IMR-90 (cell line): ENCODE measurements around the gene CHMP1A. TPM values are rescaled to one million over a fixed set of nuclear protein-coding genes. Genes with fewer than 3 reads are reported as not detected.

Experiments used
- ATAC-seq: fragments of 200-7000 bp; cut with Tn5 transposase; 2 replicates; pipeline ENCODE4 v1.9.1; 2020; ENCODE audit warnings: low read depth, mild to moderate bottlenecking, moderate library complexity
- BruUV-seq: library from RNA; stranded (reverse); fragments of 400-500 nt; replicated peaks from 2 replicates; lab custom pipeline; 2021; lab: Mats Ljungman, UMichigan
- CTCF ChIA-PET: fragments of 300-600 bp; formaldehyde crosslinking; extraction: SDS; loops from one replicate; lab custom pipeline; 2021; ENCODE audit warnings: antibody characterized with exemption; lab: Yijun Ruan, JAX
- POLR2A ChIA-PET: fragments of 300-600 bp; sonication (Branson Sonifier 250); formaldehyde crosslinking; loops from one replicate; lab custom pipeline; 2022; ENCODE audit warnings: antibody characterized with exemption; ENCODE audit not compliant: unreplicated experiment; lab: Charles Lee
- DNase-seq: peaks from one replicate; pipeline ENCODE4 v3.0.0; 2013
- H2AFZ ChIP-seq: replicated peaks from 2 replicates; pipeline ENCODE3; 2013; ENCODE audit warnings: low read length, mild to moderate bottlenecking; ENCODE audit not compliant: poor library complexity
- H2AK5ac ChIP-seq: 2 replicates; pipeline ENCODE4 v1.6.1; 2013; ENCODE audit warnings: low read depth, low read length, inconsistent platforms
- H2AK9ac ChIP-seq: replicated peaks from 2 replicates; pipeline ENCODE3; 2013; ENCODE audit warnings: mild to moderate bottlenecking, low read depth, low read length, moderate library complexity; ENCODE audit not compliant: poor library complexity
- H2BK120ac ChIP-seq: 2 replicates; pipeline ENCODE4 v1.6.1; 2013; ENCODE audit warnings: low read depth, low read length, inconsistent platforms
- H2BK15ac ChIP-seq: 3 replicates; pipeline ENCODE4 v1.6.1; 2013; ENCODE audit warnings: low read depth, low read length, inconsistent platforms
- H2BK20ac ChIP-seq: 2 replicates; pipeline ENCODE4 v1.6.1; 2013; ENCODE audit warnings: low read depth, mild to moderate bottlenecking, inconsistent platforms, low read length, moderate library complexity
- H2BK5ac ChIP-seq: 2 replicates; pipeline ENCODE4 v1.6.1; 2013; ENCODE audit warnings: mild to moderate bottlenecking, low read depth, low read length, inconsistent platforms; ENCODE audit not compliant: poor library complexity, severe bottlenecking
- H3K14ac ChIP-seq: replicated peaks from 2 replicates; pipeline ENCODE4 v1.6.1; 2013; ENCODE audit warnings: low read depth, low read length, inconsistent platforms
- H3K18ac ChIP-seq: 2 replicates; pipeline ENCODE4 v1.6.1; 2013; ENCODE audit warnings: low read depth, low read length, control low read depth
- H3K23ac ChIP-seq: 2 replicates; pipeline ENCODE4 v1.6.1; 2013; ENCODE audit warnings: low read depth, low read length, inconsistent platforms
- H3K27ac ChIP-seq: 2 replicates; pipeline ENCODE4 v1.5.1; 2013; ENCODE audit warnings: mild to moderate bottlenecking, control low read depth, low read length; ENCODE audit not compliant: insufficient read depth
- H3K27me3 ChIP-seq: 2 replicates; pipeline ENCODE4 v1.6.1; 2013; ENCODE audit warnings: low read length; ENCODE audit not compliant: control insufficient read depth, insufficient read depth
- H3K36me3 ChIP-seq: 2 replicates; pipeline ENCODE4 v1.6.1; 2013; ENCODE audit warnings: low read length, mixed read lengths; ENCODE audit not compliant: control insufficient read depth, insufficient read depth
- H3K4ac ChIP-seq: 2 replicates; pipeline ENCODE4 v1.6.1; 2013; ENCODE audit warnings: low read depth, low read length, inconsistent platforms
- H3K4me1 ChIP-seq: 2 replicates; pipeline ENCODE4 v1.6.1; 2013; ENCODE audit warnings: low read length, mixed read lengths; ENCODE audit not compliant: control insufficient read depth, insufficient read depth
- H3K4me2 ChIP-seq: 2 replicates; pipeline ENCODE4 v1.6.1; 2013; ENCODE audit warnings: low read depth, mild to moderate bottlenecking, control low read depth, low read length, moderate library complexity
- H3K4me3 ChIP-seq: 2 replicates; pipeline ENCODE4 v1.5.1; 2013; ENCODE audit warnings: low read depth, mild to moderate bottlenecking, control low read depth, low read length, moderate library complexity; ENCODE audit not compliant: insufficient read depth
- H3K56ac ChIP-seq: 2 replicates; pipeline ENCODE4 v1.6.1; 2013; ENCODE audit warnings: low read length, inconsistent platforms; ENCODE audit not compliant: insufficient read depth; ENCODE audit errors: extremely low read depth
- H3K79me1 ChIP-seq, 2 experiments: 2 replicates each; pipeline ENCODE4 v1.6.1; 2013; ENCODE audit warnings: low read length in 2 of 2, inconsistent platforms in 1 of 2, low read depth in 1 of 2
- H3K9ac ChIP-seq: 2 replicates; pipeline ENCODE4 v1.6.1; 2013; ENCODE audit warnings: low read depth, low read length, control low read depth
- H3K9me1 ChIP-seq: 2 replicates; pipeline ENCODE4 v1.6.1; 2013; ENCODE audit warnings: low read length, inconsistent platforms; ENCODE audit not compliant: insufficient read depth
- H3K9me3 ChIP-seq: 2 replicates; pipeline ENCODE4 v1.6.1; 2013; ENCODE audit warnings: low read length; ENCODE audit not compliant: control insufficient read depth, insufficient read depth
- H4K20me1 ChIP-seq: 2 replicates; pipeline ENCODE4 v1.6.1; 2013; ENCODE audit warnings: low read length, inconsistent platforms; ENCODE audit not compliant: insufficient read depth
- H4K5ac ChIP-seq: 2 replicates; pipeline ENCODE4 v1.6.1; 2013; ENCODE audit warnings: mild to moderate bottlenecking, low read depth, low read length, control low read depth
- H4K8ac ChIP-seq, 2 experiments: 2 replicates each; pipeline ENCODE4 v1.6.1; 2013; ENCODE audit warnings: low read depth in 2 of 2, low read length in 2 of 2, control low read depth in 1 of 2, inconsistent platforms in 1 of 2
- H4K91ac ChIP-seq: 2 replicates; pipeline ENCODE4 v1.6.1; 2013; ENCODE audit warnings: low read depth, low read length, inconsistent platforms; ENCODE audit not compliant: insufficient read depth
- CHD1 ChIP-seq: IDR thresholded peaks from 2 replicates; pipeline ENCODE4 v1.6.1; 2012; ENCODE audit warnings: low read depth, low read length, improper control_type of control experiment
- ELK1 ChIP-seq: fragments of 150-350 bp; IDR thresholded peaks from 2 replicates; pipeline ENCODE4 v1.6.1; 2016; ENCODE audit warnings: low read depth, mild to moderate bottlenecking, low read length, moderate library complexity, borderline replicate concordance
- WGBS, 2 experiments: methylation state at CpG; one replicate each; pipeline versions ENCODE4 v1.1.5 to v1.1.7; 2013; ENCODE audit warnings: missing lambda C conversion rate in 2 of 2; ENCODE audit not compliant: insufficient read length in 1 of 2; ENCODE audit errors: extremely low coverage in 2 of 2; 5-methylcytosine and 5-hydroxymethylcytosine counted together
- dilution Hi-C: fragments of 300-500 bp; cut with HindIII; formaldehyde crosslinking; loops from one replicate; pipeline ENCODE4 v1.14.3; 2018; ENCODE audit warnings: low sequenced_read_pairs; ENCODE audit not compliant: unreplicated experiment
- in situ Hi-C: fragments of 300-500 bp; cut with MboI; formaldehyde crosslinking; loops from 3 replicates; pipeline ENCODE4 v1.14.3; 2019; ENCODE audit warnings: low sequenced_read_pairs, inconsistent platforms, mixed read lengths
- intact Hi-C: fragments of 100-400 bp; cut with micrococcal nuclease; formaldehyde crosslinking; loops from 2 replicates; pipeline ENCODE4 v1.10.0; 2022
- polyA plus RNA-seq, 3 experiments: library from polyadenylated mRNA; depleted of rRNA; stranded (reverse); fragments of >200 nt; gene quantifications; 2 replicates each; pipeline ENCODE4 v1.2.3, GENCODE V29; 2012; ENCODE audit warnings: low replicate concordance in 1 of 3
- total RNA-seq: library from RNA; depleted of rRNA; stranded (reverse); fragments of >200 nt; gene quantifications from 2 replicates; pipeline ENCODE4 v1.2.3, GENCODE V29; 2012

The CHMP1A gene
- total and polyA plus RNA-seq, 2 of the 4 experiments (the other 2 are of a cell fraction): 97.3 to 99.8 TPM

DNA sequence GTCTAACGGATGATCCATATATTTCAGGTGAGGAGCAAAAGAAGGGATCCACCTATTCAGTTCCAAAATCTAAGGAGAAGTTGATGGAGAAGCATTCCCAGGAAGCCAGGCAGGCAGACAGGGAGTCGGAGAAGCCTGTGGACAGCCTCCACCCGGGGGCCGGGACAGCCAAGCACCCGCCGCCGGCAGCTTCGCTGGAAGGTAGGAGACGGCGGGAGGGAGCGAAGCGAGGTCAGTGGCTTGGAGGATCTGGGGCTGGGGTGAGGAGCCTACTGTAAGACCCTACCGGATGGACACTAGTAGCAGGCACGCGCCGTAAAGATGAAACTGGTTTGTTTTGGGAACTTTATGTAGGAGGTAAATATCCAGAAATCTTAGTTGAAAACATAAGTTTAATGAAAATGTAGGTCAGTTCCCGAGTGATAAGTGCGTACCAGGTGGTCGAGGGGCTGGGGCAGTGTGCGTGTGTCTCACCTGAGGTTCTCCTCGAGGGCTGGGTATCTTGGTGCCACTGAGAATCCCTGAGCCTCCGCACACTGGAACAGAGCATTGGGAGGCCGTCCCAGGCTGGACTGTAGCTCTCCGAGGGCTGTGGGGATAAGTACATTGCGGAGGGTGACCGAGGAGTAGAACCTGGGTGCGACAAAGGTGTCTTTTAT, 842 bp upstream of the CHMP1A start:
- POLR2A ChIA-PET: no interaction called here
- CTCF ChIA-PET: no interaction called here
- in situ Hi-C loops: no loop called here
- Histone ChIP-seq H3K4ac (peak overlapping the region; percentile 71), H3K9me1 (peaks cover 12% of the 10 kb centered on the region; the same call in 1 of the 2 replicates), H3K9me3 (no peaks in the 10 kb centered on the region), H3K79me1 (peaks cover 23 to 56% of the 10 kb centered on the region in 2 experiments), H3K9ac (peak overlapping the region; percentile 86), H4K20me1 (peaks cover 22% of the 10 kb centered on the region), H3K27ac (peak overlapping the region; percentile 47), H2AFZ (peak overlapping the region; percentile 99), H3K36me3 (peaks cover 17% of the 10 kb centered on the region), H3K27me3 (no peaks in the 10 kb centered on the region), H3K56ac (peak overlapping the region; percentile 78), H2BK120ac (no peak overlapping the region), H3K23ac (peak overlapping the region; percentile 84), H4K91ac (peak overlapping the region; percentile 58; the same call in 1 of the 2 replicates), H2AK5ac (peak overlapping the region; percentile 83), H2AK9ac (peak overlapping the region; percentile 94), H2BK5ac (peak overlapping the region; percentile 23), H3K4me1 (peaks cover 7% of the 10 kb centered on the region), H2BK20ac (no peak overlapping the region), H4K5ac (0 out of 2 replicates have a peak overlapping the region, but pooled peaks have one; percentile 12), H3K18ac (no peak overlapping the region), H3K4me2 (peak overlapping the region; percentile 99), H4K8ac (peak overlapping the region; percentile 74 to 81; a peak in 3 of 4 replicates), H3K4me3 (peak overlapping the region; percentile 87), H3K14ac (peak overlapping the region; percentile 50), H2BK15ac (no peak overlapping the region)
- TF ChIP-seq CHD1 (0 out of 2 replicates have a peak, but pooled peaks have one; percentile 52), ELK1 (no peak)
- intact Hi-C loops: no loop called here
- no TSS peak for BruUV-seq
- 12% methylated on average over 13 of the region's 27 CpGs; no CpG with 5 or more reads in 1 of the 2 experiments for WGBS, 2 experiments
- ATAC-seq: peak; percentile 36
- dilution Hi-C loops: no loop called here
- no peak for DNase-seq
